ENCODE results near the gene PAXX.

PAXX gene, protein sequence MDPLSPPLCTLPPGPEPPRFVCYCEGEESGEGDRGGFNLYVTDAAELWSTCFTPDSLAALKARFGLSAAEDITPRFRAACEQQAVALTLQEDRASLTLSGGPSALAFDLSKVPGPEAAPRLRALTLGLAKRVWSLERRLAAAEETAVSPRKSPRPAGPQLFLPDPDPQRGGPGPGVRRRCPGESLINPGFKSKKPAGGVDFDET

DNA sequence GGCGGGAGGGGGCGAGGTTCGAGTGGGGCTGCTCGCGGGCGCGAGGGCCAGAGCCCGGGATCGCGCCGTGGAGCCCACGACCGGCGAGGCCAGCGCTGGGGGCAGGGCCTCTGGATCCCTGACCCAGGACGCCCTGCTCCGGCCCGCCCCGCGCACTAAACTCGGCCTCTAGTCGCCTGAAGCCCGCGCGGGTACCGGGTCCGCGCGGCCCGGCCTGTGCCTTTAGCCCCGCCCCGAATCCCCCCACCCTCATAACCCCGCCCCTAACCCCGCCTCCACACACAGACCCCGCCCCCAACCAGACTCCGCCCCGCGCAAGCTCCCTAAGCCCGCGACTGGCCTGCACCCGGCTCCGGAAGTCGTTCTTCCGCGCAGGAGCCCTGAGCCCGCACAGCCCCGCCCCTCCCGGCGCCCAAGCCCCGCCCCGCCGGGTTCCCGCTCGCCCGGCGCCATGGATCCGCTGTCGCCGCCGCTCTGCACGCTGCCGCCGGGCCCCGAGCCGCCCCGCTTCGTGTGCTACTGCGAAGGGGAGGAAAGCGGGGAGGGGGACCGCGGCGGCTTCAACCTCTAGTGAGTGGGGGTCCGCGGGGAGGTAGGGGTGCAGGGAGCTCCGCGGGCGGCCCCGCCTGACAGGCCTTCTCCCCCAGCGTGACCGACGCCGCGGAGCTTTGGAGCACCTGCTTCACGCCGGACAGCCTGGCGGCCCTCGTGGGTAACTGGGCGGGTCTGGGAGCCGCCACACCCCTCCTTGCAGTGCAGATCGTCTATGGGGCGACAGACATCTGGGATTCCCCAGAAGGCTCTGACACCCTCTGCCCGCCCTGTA is at the start of gene PAXX:
Gene PAXX, plus strand, starts transcription at position 430 of the 826 bp plus-strand sequence. Its CDS starts 22 bp downstream, at position 452.
- DNase-seq: peak; percentile 44

DNA sequence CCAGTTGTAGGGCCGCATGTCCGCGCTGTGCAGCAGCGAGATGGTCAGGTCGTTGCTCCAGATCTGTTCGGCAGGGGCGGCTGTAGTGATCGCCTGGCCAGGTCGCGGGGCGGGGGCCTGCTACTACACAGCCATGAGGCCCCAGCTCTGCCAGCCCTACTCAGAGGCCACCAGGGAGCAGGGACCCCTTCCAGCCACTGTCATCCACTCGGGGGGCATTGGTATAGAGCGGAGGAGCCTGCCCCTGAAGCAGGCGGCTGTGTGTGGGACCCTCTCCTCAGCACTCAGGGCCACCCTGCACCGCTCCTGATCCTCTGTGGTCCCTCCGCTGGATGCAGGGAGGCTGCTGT is 49.4 kb upstream of the PAXX start:
- DNase-seq: no peak

DNA sequence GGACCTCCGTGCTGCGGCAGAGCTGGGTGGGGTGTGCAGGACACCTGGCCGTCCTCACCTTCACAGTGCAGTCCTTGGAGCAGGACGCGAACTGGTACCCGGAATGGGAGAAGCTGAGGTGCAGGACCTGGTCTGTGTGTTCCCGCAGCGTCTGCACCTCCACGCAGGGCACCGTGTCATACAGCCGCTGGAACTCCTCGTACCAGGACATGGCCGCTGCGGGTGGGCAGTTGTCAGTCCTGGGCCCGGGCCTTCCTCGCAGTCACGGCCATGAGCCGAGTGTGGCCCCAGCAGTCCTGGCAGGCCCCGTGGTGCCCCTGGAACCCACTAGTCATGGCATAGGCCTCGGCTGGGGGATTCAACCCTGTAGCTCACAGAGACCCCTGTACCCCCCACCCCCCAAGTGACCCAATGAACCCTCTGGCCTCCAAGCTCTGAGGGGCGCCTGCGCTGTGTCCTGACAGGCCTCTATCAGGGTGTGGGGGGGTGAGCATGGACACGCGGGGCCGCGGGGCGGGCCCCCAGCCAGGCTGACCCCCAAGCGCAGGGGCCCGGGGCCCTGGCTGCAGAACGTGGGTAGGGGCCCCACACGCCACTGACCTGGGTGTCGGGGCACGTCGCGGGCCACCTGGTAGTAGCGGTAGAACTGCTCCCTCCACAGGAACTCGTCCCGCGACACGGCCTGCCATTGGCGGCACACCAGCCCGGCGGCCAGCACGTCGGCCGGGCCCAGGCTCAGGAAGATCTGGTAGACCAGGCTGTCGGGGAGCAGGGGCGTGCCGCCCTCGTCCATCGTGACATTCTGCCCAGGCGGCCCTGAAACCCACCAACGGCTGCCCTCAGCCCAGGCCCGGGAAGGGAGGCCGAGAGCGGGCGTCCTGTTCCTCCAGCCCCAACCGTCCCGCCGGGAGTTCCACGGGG is 48.7 kb upstream of the PAXX start:
- no peak for DNase-seq

DNA sequence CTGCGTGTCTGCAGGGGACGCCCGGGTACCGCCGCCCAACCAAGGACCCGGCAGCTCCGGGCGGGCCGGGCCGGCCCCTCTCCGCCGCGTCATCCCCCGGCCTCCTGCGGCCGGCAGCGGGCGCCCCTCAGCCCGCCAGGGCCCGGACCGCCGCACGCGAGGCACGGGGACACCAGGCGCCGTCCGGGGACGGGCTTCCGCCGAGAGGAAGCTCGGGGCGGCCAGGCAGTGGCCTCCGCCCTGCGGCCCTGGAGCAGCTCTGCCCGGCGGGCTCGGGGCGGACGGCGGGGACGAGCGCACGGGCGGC is 48.1 kb upstream of the PAXX start:
- DNase-seq: no peak

DNA sequence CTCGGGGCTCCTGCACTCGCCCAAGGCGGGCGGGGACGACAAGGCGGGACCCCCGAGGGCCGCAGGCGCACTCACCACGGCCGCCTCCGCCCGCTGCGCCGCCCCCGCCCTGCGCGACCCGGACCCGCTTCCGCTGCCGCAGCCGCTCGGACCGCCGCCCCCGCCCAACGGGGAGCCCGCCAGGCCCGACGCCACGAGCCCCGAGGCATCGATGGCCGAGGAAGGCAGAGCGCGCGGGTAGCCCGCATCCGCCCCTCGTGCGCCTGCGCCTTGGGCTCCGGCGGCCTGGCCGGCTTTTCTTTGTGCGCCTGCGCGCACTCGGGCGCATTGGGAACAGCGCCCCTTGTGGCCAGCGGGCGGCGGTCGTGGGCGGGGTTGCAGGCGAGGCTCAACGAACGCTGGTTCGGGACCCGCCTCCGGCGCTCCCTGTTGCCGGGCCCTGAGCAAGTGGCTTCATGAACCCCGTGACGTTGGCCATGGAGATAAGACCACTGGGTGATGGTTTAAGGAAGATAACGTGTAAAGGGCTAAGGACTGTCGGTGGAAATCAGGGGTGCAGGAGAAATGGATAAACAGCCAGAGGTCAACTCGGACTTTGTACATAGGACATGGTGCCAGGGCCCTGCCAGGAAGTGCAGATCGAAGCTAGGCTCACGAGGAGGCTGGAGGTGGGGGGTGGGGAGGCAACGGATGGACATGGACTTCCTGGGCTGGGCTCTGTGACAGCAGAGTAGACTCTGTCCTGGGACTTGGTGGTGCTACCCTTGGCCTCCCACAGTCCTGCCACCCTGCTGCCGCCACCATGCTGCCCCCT is 47.5 kb upstream of the PAXX start, which contains the start of the genes C8G and FBXW5:
Gene C8G, plus strand, starts transcription at position 725 of the 814 bp plus-strand sequence. Its CDS starts 78 bp downstream, at position 803.
Gene FBXW5, minus strand, starts transcription at position 220 of the 814 bp plus-strand sequence. CDS start 655 bp downstream, outside the sequence.
- DNase-seq: peak; percentile 83

DNA sequence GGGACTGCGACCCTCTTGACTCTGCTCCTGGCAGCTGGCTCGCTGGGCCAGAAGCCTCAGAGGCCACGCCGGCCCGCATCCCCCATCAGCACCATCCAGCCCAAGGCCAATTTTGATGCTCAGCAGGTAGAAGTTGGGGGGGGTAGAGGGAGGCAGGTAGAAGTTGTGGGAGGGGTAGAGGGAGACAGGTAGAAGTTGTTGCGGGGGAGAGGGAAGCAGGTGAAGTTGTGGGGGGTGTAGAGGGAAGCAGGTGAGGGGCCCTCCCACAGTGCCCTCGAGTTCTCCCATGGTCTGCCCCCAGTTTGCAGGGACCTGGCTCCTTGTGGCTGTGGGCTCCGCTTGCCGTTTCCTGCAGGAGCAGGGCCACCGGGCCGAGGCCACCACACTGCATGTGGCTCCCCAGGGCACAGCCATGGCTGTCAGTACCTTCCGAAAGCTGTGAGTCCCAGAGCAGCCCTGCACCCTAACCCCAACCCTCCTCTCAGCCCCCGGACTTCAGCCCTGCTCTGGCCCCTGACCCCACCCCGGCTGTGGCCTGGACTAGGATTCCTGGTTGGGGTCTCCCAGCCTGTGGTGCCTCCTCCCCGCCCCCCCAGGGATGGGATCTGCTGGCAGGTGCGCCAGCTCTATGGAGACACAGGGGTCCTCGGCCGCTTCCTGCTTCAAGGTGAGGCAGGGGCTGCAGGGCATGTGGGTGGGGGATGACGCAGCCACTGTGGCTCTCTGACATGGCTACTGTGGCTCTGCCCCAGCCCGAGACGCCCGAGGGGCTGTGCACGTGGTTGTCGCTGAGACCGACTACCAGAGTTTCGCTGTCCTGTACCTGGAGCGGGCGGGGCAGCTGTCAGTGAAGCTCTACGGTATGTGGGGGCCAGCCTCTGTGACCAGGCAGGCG is 46.6 kb upstream of the PAXX start:
- DNase-seq: no peak

DNA sequence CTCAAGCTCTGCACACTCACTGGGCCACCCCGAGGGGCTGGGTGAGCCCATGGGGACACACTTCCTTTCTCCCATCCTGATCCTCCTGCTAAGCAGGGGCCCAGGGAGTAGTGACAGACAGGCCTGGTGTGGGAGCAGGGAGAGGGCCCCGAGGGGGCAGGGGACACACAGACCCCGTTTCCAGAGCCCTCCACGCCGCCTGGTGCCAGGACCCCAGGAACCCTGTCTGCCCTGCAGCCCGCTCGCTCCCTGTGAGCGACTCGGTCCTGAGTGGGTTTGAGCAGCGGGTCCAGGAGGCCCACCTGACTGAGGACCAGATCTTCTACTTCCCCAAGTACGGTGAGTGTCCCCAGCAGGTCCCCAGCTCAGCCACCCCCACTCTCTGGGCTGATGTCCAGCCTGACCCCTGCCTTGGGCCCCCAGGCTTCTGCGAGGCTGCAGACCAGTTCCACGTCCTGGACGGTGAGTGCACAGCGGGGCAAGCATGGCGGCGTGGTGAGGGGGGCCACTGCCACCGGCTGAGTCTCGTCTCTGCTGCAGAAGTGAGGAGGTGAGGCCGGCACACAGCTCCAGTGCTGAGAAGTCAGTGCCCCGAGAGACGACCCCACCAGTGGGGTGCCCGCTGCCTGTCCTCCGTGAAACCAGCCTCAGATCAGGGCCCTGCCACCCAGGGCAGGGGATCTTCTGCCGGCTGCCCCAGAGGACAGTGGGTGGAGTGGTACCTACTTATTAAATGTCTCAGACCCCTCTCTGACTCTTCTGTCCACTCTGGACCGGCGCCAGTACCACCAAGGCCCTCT is 45.8 kb upstream of the PAXX start:
- no peak for DNase-seq

DNA sequence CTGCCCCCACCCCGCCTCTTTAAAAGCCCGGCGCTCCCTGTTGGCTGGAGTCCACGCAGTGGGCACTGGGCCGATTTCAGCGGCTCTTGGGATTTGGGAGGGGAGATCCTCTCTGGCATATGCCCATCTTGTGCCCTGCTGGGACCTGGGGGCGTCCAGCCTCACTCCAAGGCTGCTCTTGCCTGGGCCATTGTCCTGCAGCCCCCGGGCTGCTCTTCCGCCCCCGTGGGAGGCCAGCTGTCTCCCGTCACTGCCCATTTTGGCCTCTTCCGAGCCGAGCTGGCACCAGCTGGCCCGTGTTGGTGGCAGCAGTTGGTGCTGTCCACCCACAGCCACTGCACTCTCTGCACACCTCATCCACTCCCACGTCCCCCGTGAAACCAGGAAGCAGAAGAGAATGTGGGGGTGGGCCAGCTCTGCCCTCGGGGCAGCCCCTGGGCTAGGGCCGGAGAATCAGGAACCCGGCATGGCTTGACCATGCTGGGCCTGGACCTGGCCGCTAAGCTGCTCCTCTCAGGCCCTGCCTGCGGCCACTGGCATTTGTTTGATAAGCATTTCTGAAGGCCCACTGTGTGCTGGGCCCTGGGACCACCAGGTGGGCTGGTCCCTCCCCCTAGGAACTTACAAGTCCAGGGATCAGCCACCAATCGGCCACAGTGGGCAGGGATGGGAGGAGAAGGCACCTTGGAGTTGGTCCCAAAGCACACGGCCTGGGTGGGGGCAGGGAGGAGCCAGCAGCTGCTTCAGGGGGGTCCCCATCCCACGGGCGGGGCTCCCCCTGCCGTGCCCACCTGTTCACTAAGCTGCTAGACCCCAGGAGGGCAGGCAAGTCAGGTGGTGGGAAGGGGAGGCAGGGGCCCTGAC is 45.0 kb upstream of the PAXX start:
- DNase-seq: no peak

DNA sequence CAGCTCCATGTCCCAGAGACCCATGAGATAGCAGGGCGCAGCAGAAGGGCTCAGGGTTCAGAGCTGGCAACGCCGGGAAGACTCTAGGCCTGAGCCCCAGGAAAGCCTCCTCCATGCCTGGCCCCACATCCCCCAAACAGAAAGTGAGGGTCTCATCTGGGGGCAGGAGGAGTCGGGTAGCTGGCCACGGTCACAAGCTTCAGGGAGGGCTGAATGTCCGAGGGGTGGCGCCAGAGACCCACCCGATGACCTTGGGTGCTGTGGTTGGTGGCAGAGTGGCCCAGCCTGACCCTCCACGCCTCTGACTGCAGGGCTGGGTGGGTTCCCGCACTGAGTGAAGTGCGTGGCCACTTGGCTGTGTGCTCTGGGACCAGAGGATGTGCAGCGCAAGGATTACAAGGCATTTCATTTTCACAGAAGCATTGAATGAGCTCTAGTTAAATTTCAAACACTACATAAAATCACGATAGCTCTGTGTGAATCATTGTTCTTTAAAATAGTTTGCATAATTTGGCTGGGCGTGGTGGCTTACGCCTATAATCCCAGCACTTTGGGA is 44.2 kb upstream of the PAXX start:
- DNase-seq: no peak

DNA sequence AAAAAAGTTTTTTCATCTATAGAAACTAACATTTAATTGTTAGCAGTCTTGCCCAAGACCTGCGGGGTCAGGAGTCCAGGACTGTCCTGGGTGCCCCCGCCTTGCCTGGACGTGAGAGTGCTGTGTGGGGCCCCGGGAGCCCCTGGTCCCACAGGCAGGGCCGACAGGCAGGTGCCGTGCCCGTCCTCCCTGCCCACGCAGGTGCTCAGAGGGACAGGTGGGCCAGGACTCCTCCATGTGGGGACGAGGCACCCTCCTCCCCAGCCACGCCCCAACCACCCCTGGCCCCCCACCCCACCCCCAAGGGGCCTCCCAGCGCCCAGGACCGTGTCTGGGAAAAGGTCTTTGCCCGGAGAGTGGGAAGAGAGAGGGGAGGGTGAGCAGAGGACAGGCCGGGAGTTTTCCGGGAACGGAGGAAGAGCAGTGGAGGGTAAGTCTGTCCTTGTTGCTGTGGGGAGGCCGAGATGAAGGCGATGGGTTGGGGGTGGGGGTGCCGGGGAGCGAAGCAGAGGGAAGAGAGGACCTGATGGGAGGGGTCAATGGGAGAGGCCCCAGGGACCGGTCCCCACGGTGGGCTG is 42.9 kb upstream of the PAXX start:
- DNase-seq: no peak

DNA sequence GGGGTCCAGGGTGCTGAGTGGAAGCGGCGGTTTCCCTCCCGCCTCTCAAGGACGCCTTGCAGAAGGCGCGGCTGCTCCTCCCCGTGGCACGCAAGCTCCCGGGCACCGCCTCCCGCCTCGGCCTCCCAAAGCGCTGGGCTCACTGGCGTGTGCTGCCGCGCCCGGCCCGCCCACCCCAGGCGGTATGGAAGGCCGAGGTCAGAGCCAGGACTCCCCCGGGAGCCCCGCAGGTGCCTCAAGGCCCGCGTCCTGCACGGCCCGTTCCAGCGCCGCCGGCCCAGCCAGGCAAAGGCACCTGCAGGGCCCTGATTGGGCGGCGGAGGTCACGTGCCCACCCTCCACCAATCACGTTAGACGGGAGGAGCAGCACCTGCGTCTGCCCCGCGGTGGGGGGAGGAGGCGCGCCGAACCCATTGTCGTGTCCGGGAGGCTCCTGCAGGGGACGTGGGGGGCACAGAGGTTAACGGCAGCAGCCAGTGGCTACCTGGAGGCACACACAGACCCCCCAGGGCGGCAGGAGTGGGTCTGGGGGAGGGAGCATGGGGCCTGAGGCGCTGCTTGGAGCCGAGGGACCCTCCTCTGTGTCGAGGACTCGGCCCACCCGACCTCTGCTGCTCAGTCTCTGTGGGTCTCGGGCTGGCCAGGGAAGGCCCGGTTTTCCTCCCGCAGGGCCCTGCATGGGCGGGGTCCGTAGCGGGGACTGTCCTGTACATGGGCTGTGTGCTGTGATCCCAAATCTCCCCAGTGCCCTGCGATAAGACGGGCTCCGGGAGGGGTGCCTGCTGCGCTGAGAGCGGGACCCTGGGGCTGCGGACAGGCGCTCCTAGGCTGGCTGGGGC is 42.2 kb upstream of the PAXX start:
- peak; percentile 94 for DNase-seq

DNA sequence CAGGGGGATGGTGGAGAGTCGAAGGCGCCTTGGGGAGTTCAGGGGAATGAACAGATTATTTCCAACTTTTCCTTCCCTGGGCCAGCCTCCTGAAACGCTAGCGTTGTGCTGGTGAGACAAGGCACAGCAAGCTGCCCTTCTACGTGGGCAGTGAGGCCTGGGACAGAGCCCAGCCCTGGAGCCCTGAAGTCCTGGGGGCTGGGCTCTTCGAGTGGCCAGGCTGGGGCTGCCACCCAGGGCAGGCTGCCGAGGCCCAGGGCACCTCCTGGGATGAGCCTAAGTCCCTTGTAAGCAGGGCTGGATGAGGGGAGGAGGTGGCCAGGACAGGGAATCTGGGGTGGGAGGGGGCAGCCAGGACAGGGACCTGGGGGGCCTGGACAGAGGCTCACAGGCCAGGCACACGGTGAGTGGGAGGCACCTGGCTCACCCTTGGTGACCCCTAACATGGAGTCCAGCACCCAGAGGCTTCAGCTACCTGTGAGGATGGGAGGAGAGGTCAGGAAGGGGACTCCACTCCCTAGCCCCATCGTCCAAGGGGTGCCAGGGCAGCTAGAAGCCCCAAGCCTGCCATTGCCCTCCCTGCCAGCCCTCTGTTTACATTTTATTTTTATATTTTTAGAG is 41.5 kb upstream of the PAXX start:
- no peak for DNase-seq

DNA sequence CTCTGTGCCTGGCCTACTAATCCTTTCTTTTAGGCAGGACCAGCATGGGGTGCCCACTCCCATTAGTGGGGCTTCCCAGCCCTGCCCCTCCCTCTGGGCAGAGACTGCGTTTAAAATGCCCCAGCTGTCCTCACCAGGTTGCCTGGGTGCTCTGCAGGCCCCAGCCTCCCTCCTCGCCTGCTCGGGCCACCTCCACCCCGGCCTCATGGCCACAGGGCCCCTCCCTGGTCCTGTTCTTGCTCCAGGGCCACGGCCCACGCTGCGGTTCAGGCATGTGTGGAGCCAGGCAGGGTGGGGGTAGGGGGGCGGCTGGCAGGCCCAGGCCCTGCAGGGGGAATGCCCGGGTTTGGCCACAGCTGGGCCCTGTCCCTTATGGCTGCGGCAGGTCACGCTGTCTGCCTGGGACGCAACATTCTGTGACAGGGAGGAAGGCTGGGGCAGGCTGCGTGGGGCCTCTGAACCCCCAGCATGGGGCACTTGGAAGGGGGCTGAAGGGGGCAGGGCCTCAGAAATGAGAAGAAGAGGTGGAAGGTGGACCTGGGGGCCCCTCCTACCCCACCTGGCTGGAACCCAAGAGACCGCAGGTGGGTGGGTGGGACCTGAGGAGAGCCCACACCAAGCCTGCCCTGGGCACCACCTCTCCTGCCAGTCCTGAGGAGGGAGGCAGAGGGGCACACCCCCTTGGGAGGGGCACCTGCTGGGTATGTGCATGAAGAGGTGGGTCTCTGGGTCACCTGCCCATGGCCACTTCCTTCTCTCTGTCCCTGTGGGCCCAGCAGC is 40.5 kb upstream of the PAXX start, which contains the start of gene LCN12:
Gene LCN12, plus strand, starts transcription at position 733 of the 780 bp plus-strand sequence. CDS start 55 bp downstream, outside the sequence.
- DNase-seq: no peak

DNA sequence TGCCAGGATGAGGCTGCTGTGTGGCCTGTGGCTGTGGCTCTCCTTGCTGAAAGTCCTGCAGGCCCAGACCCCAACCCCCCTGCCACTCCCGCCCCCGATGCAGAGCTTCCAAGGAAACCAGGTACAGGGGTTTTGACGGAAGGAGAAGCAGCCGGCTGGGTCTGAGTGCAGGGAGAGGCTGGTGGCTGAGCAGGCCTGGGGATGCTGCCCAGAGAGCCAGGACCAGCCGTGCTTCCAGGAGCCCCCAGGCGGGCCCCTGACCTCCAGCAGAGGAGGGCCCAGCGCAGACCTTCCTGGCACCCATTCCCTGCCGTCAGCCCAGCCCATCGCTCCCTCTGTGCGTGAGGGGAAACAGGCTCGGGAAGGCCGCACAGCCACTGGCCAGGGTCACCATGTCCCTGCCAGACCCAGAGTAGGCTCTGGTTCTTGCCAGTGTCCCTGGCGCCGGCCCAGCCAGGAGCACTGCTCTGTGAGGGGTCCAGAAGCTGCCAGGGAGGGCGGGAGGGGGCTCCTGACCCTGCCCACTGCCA is 39.8 kb upstream of the PAXX start:
- DNase-seq: peak; percentile 33

DNA sequence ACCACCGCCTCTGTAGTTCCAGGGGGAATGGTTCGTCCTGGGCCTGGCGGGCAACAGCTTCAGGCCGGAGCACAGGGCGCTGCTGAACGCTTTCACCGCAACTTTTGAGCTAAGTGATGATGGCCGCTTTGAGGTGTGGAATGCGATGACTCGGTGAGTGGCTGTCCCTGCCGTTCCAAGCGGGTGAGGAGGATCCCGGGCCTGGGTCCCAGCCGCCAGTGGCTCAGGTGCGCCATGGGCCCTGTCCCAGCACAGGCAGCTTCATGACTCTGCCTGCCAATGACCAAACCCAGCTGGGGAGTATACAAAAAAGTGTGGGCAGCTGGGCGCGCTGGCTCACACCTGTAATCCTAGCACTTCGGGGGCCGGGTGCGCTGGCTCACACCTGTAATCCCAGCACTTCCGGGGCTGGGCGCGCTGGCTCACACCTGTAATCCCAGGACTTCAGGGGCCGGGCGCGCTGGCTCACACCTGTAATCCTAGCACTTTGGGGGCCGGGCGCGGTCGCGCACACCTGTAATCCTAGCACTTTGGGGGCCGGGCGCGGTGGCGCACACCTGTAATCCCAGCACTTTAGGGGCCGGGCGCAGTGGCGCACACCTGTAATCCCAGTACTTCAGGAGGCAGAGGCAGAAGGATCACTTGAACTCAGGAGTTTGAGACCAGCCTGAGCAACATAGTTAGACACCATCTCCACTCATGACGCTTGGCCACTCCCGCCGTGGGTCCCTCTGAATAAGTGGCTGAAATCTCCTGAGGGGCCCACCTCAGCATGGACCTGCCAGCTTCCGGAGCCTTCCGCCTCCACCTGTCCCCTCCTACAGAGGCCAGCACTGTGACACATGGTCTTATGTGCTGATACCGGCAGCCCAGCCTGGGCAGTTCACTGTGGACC is 39.1 kb upstream of the PAXX start:
- no peak for DNase-seq

Measured in DMS79 (cell line).